ENCODE data around the gene MFSD12. TPM values are rescaled to one million over a fixed set of nuclear protein-coding genes. Genes with fewer than 3 reads are reported as not detected.
A peak's percentile ranks its signal among the peaks of the same experiment; 100 is the strongest.

Gene MFSD12
- polyA plus RNA-seq, 3 donors, result 47.9 to 150 (median 55.5) TPM

DNA sequence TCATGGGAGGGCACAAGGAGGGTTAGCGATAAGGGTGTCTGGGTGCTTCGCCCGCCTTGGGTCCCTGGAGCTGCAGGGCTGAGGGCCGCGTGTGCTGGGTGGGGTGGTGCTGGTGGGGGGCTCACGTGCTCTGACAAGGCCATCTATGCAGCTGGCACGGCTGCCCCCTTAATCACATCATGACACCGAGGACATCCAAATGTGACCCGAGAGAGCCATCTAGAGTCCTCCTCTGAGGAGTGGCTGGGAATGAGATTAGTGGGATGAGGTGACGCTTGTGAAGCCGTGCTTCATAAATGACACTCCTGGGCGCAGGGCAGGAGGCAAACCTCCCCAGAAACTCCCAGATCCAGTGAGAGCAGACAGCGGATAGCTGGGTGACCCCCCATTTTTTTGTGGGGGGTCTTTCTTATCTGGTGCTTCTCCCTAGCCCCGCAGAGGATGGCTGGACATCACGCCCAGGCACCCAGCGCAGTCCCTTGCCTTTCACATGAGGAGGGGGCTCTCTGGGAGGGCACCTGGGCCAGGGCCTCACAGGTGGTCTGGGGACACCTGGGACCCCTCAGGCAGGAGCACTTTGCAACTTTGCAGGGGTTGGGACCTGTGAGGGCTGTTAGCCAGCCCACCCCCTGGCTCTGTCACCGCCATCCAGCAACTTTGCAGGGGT, 44.7 kb downstream of the MFSD12 start:
- intact Hi-C loops (cut with micrococcal nuclease), result no loop called here
- Mint-ChIP-seq H3K27ac (peak overlapping the region in 2 of 7 donors; percentile 28 to 36), H3K4me3 (no peak overlapping the region), H3K9me3 (no peaks in the 10 kb centered on the region), H3K4me1 (peaks cover 17% of the 10 kb centered on the region), H3K36me3 (peaks cover 31 to 56% of the 10 kb centered on the region in 2 donors), H3K27me3 (ENCODE audit: low read depth in 3 of 3) (peaks cover 0 to 3% (median 0%) of the 10 kb centered on the region in 3 donors)
- Histone ChIP-seq H3K27ac (ENCODE audit: low read depth in 1 of 2, low read length in 2 of 2) (no peak overlapping the region), H3K9me3 (replicated peaks in 1 of 2; ENCODE audit: control insufficient read depth in 1 of 2, insufficient read depth in 1 of 2, low read length in 2 of 2) (no peaks in the 10 kb centered on the region), H3K27me3 (ENCODE audit: control insufficient read depth in 2 of 2, insufficient read depth in 2 of 2, low read length in 2 of 2) (no peaks in the 10 kb centered on the region), H3K36me3 (replicated peaks in 1 of 2; ENCODE audit: control insufficient read depth in 1 of 2, insufficient read depth in 2 of 2, low read length in 2 of 2) (peaks cover 34 to 41% of the 10 kb centered on the region in 2 donors), H3K4me3 (replicated peaks in 1 of 3; ENCODE audit: low read depth in 2 of 3, low read length in 3 of 3) (no peak overlapping the region), H2AFZ (ENCODE audit: insufficient read depth, low read depth, low read length, poor library complexity, severe bottlenecking) (no peak overlapping the region), H3K9ac (ENCODE audit: insufficient read depth, low read length, poor library complexity, severe bottlenecking) (no peak overlapping the region), H3K4me2 (replicated peaks; ENCODE audit: extremely low read depth, low read length, poor library complexity, severe bottlenecking) (no peak overlapping the region), H3K79me2 (ENCODE audit: insufficient read depth, low read length) (peaks cover 100% of the 10 kb centered on the region), H3K4me1 (ENCODE audit: control insufficient read depth in 1 of 2, insufficient read depth in 2 of 2, low read length in 2 of 2) (peaks cover under 1 to 2% of the 10 kb centered on the region in 2 donors), H4K20me1 (ENCODE audit: insufficient read depth, low read length) (peaks cover 94% of the 10 kb centered on the region)
- TF ChIP-seq, protein P1, sequence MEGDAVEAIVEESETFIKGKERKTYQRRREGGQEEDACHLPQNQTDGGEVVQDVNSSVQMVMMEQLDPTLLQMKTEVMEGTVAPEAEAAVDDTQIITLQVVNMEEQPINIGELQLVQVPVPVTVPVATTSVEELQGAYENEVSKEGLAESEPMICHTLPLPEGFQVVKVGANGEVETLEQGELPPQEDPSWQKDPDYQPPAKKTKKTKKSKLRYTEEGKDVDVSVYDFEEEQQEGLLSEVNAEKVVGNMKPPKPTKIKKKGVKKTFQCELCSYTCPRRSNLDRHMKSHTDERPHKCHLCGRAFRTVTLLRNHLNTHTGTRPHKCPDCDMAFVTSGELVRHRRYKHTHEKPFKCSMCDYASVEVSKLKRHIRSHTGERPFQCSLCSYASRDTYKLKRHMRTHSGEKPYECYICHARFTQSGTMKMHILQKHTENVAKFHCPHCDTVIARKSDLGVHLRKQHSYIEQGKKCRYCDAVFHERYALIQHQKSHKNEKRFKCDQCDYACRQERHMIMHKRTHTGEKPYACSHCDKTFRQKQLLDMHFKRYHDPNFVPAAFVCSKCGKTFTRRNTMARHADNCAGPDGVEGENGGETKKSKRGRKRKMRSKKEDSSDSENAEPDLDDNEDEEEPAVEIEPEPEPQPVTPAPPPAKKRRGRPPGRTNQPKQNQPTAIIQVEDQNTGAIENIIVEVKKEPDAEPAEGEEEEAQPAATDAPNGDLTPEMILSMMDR (IDR thresholded peaks at IDR 0.05), result no peak
- no peak for DNase-seq
- 100% methylated on average over 3 of the region's 17 CpGs for WGBS (ENCODE audit: insufficient coverage)

DNA sequence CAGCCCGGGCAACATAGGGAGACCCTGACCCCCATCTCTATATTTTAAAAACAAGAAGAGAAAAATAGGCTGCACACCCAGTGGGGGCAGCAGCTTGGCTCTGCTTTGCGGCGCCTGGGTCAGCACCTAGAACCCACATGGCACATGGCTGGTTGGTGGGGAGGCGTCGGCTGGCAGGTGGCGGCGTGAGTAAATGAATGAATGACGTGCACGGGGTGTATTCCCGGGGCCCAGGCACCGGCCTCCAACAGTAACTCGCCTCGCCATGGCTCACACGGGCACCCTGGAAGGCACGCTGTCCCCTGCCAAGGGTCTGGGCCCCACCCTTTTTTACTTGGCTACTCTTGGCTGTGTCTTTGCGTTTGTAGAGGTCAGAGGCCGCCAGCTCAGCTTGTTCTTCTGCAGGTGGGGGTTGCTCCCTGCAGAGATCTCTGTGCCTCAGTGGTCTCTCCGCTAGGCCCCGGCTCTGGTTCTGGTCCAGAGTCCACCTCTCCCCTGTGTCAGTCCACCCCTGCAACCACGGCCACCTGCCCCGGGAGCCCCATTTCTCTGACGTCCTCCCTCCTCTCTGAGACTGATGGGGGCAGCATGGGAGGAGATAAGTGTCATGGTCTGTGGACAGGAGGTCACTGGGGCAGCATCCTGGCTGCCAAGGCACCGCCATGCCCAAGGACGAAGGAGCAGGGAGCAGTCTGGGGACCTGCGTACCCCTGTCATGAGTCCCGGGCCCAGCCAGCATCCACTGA, 45.7 kb downstream of the MFSD12 start:
- Histone ChIP-seq H3K27ac (ENCODE audit: low read depth in 1 of 2, low read length in 2 of 2) (no peak overlapping the region), H3K4me1 (ENCODE audit: control insufficient read depth in 1 of 2, insufficient read depth in 2 of 2, low read length in 2 of 2) (peaks cover 8 to 12% of the 10 kb centered on the region in 2 donors), H2AFZ (ENCODE audit: insufficient read depth, low read depth, low read length, poor library complexity, severe bottlenecking) (no peak overlapping the region), H3K27me3 (ENCODE audit: control insufficient read depth in 2 of 2, insufficient read depth in 2 of 2, low read length in 2 of 2) (no peaks in the 10 kb centered on the region), H3K4me2 (replicated peaks; ENCODE audit: extremely low read depth, low read length, poor library complexity, severe bottlenecking) (no peak overlapping the region), H4K20me1 (ENCODE audit: insufficient read depth, low read length) (peaks cover 84% of the 10 kb centered on the region), H3K9me3 (replicated peaks in 1 of 2; ENCODE audit: control insufficient read depth in 1 of 2, insufficient read depth in 1 of 2, low read length in 2 of 2) (no peaks in the 10 kb centered on the region), H3K4me3 (replicated peaks in 1 of 3; ENCODE audit: low read depth in 2 of 3, low read length in 3 of 3) (no peak overlapping the region), H3K79me2 (ENCODE audit: insufficient read depth, low read length) (peaks cover 100% of the 10 kb centered on the region), H3K9ac (ENCODE audit: insufficient read depth, low read length, poor library complexity, severe bottlenecking) (no peak overlapping the region), H3K36me3 (replicated peaks in 1 of 2; ENCODE audit: control insufficient read depth in 1 of 2, insufficient read depth in 2 of 2, low read length in 2 of 2) (peaks cover 34 to 41% of the 10 kb centered on the region in 2 donors)
- H3K4me3 Mint-ChIP-seq, result no peak overlapping the region
- peaks cover 0 to 3% (median 2%) of the 10 kb centered on the region in 3 donors for H3K27me3 Mint-ChIP-seq (ENCODE audit: low read depth in 3 of 3)
- peaks cover 31 to 55% of the 10 kb centered on the region in 2 donors for H3K36me3 Mint-ChIP-seq
- H3K27ac Mint-ChIP-seq, result peak overlapping the region in 3 of 7 donors; percentile 21 to 81 (median 61)
- TF ChIP-seq, protein P1 (IDR thresholded peaks at IDR 0.05), result no peak
- H3K4me1 Mint-ChIP-seq, result peaks cover 27% of the 10 kb centered on the region
- intact Hi-C loops (cut with micrococcal nuclease), result no loop called here
- H3K9me3 Mint-ChIP-seq, result peaks cover 0 to 2% (median 0%) of the 10 kb centered on the region in 7 donors
- no peak for DNase-seq
- 97% methylated on average over 21 of the region's 26 CpGs for WGBS (ENCODE audit: insufficient coverage)
